T1000 (cell line): Measurements from ENCODE around the gene PDE6D.

ENCODE experiments used
- DNase-seq: peaks from one replicate; lab custom pipeline; 2025; ENCODE audit warnings: mixed read lengths; lab: John Stamatoyannopoulos, UW

Gene PDE6D

DNA sequence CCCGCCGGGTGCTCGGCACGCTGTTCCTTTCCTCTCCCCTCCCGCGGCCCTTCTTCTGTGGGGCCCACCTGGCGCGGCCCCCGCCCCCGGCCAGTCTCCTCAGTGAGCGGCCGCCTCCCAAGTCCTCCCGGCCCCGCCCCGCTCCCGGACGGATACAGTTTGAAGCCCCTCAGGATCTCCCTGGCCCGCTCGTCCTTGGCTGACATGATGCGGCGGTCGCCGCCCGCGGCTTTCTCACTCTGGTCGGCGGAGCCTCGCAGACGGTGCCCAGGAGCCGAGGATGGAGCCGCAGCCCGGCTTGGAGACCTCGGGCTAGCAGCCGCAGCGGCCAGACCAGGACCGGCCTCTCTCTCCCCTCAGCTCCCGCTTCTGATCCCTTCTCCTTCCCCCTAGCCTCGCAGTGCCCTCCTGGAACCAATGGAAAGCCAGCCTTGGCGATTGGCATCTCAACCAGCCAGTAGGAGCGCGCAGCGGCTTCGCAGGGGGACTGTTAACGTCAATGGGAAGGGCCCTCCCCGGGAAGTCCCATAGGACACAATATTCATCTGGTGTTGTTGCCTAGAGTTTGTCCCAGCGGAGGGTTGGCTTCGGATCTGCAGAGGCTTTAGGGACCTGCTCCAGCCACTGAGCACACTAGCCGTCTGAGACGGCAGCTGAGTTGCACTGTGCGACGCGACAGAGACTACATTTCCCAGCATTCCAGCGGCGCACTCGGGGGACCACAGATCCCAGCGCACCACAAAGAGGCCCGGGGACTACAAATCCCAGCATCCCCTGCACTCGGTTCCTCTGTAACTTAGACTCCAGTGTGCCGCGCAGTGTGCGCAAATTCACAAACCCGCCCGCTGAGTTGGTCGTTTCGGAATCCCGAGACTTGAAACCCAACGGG lies at the start of gene PDE6D:
PDE6D (minus strand) TSS at position 374 of the 889 bp plus-strand sequence; CDS start at position 206, 168 bp downstream.
- DNase-seq = peak; percentile 96

DNA sequence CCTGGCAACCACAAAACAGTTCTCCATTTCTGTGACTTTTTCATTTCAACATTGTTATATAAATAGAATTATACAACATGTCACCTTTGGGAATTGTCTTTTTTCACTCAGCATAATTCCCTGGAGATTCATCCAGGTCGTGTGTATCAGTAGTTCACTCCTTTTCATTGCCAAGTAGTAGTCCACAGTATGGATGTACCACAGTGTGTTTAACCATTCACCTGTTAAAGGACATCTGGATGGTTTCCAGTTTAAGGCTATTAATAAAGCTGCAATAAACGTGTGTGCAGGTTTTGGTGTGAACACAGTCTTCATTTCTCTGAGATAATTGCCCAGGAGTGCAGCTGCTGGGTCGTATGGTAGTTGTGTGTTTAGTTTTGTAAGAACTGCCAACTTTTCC lies 40.8 kb upstream of the PDE6D start:
- DNase-seq = no peak

DNA sequence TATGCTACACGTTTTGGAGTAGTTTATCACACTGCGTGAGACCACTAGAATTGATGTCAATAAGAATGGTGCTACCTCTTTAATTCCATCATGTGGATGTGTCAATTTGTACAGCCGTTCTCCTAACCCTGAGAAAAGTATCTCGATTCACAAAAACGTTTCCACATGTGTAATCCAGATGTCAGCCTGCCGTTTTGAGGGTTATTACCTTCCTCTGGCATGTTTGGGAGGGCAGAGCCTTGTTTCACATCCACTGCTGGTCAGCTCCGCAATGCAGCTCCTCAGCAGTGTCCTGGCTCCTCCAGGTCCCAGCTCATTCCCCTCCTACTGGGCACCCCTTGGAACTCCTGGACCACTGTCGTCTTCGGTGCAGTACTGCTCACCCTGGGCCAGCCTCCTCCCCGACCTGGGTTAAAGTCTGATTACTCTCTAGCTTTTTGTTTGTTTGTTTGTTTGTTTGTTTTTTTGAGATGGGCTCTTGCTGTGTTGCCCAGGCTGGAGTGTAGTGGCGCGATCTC lies 39.8 kb upstream of the PDE6D start:
- DNase-seq = no peak

DNA sequence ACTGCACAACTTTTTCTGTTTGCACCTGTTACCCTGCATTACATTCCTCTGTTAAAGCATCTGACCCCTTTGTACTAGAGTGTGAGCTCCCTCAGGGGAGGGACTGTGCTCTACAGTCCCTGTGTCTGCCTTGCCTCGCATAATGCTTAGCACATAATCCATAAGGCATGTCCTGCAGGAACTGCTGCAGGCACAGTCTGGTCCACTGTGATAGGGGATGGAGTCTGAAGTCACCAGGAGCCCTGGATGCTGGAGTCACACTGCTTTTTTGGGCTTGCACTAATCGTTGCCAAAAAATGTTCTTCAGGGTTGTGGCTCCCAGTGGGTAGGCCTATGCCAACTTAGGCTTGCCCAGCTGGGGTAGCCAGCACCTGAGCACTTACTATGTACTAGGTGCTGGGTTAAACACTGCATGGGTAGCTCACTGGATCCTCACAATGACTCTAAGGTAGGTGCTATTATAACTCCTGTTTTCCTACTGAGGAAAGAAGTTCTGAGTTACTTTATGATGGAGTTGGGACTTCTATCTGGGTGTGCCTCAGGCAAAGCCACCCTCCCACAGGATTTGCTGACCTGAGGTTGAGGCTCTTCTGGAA lies 38.5 kb upstream of the PDE6D start:
- DNase-seq = no peak

DNA sequence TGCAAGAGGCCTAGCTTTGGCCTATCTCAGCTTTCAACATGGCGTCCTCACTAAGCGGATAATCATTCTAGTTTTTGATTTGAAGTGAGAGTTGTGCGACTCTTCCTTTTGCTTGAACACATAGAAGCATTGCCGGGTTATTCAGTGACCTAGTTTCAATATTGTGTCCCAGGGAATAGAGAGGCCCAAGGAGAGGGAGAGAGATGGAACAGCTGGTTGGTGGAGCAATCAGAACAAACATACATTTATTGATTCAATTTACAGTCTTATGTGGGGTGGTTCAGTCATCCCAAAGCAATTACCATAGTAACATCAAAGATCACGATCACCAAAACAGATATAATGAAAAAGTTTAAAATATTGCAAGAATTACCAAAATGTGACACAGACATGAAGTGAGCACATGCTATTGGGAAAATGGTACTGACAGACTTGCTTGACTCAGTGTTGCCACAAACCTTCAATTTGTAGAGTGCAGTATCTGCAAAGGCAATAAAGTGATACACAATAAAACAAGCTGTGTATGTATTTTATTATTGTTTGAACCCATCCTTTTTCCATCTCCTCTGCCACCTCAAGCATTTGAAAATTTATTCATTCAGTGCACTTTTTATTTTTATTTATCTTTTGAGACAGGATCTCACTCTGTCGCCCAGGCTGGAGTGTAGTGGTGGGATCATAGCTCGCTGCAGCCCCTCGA lies 35.4 kb upstream of the PDE6D start:
- DNase-seq = no peak

DNA sequence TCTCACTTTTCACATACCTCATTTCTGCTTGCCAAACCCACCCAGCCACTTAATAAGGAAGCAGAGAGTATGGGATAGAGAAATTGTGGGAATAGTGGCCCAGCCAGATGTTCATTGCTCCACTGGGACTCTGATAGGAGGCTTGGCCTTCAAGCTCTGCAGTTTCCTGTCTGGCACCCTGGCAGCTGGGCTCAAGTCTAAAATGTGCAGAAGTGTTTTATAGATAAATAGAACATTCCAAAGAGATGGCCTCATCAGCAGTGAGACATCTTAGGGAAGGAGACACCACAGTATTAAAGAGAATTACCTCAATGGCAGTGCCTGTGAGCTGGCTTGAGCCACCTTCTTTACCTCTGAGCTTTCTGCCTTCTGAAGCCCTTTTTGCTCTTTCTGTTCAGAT lies 29.8 kb upstream of the PDE6D start:
- DNase-seq = peak; percentile 4

DNA sequence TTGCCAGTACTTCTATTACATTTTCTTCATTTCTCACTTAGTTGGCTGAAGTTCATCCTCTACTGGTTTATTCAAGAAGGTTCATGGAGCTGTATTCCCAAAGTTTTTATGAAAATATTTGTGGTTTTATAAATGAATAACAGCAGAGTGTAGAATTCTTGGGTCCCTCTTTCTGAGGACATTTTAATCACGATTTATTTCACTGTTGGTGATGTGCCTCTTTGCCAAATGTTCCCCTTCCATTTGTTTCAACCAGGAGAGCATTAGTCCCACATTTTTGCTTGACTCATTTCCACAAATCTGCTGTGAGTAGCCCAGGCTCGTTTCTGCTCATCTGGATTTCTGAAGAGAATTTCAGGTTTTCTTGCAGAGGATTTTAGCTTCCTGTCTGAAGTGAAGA lies 25.9 kb upstream of the PDE6D start:
- no peak for DNase-seq

DNA sequence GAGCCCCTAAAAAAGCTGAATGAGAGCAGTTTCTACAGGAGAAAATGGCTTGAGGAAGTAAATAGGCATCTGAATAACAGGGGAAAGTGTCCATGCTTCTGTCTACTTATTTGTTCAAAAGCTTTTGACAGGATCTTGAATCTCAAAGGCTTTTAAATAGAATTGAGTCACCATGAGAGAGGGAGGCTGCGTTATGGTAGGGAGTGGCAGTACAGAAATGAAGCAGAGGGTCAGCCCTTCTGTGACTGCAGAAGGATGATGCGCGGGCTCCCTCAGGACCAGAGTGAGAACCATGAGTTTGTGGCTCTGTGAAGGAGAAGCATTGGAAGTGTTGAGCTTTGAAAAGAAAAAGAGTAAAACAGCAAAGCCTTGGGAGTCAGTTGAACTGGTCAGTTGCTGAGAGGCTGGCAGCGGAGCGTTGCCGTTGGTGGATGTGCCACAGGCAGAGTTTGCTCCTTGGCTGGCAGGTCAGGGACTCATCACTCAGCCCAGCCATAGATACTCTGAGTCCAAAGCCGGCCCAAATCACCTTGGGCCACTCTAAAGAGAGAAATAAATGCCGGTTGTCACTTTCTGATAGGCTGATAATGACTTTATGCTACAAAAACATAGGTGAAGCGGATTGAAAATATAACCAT lies 22.5 kb upstream of the PDE6D start:
- DNase-seq = no peak

DNA sequence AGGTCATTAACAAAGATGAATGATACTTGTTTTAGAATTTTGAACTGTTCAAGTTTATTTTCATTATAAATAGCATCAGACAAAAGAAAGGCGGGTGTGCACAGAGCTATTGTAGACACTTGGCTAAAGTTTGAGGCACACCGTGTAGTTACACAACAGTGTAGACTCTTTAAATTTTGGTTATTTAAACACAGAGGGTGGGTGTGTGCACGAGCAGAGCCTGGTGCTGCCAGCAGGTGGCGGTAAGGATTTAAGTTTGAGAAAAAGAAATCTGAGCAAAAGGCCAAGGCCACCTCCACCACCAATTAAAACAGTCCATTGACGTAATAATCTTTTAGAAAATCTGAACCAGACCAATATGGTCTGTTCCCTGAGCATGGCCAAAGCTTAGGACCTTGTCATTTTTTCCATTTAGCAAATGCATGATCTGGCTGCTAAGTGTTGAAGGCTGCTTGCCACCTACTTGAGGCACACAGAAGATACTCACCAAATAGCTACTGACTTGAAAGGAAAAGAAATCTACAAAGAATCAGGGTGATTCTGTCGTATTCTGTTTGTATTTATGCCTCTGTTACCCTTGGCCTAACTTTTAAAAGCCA lies 19.5 kb upstream of the PDE6D start:
- DNase-seq = no peak

DNA sequence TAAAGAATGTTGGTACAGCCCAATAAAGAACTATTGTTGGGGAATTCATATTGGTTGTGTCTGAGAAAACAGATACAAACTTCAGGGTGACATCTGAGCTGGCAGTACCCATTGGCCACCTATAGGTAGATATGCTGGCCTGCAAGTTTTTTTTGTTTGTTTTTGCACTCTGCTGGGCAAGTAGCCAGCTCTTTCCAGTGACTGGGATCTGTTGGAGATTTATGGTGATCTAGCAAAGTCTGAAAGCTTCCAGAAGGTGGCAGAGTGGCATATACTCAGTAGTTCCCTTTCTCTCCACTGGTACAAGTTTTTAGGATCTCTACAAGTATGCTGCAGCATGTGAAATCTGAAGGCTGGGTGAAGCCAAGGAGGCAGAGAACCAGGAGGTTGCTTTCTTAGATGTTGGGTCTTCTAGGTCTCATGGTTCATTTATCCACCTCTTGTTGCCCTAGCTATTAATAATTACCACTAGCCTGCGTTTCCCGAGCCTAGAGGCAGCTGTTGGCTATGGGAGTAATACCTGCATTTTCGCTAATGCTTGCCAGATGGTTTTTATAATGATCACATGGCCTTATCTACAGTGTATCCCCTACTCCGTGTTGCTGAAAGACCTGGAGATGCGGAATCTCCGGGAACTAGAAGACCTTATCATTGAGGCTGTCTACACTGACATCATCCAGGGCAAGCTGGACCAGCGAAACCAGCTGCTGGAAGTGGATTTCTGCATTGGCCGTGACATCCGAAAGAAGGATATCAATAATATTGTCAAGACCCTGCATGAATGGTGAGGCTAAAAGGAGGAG lies 14.6 kb upstream of the PDE6D start:
- DNase-seq = peak; percentile 4

DNA sequence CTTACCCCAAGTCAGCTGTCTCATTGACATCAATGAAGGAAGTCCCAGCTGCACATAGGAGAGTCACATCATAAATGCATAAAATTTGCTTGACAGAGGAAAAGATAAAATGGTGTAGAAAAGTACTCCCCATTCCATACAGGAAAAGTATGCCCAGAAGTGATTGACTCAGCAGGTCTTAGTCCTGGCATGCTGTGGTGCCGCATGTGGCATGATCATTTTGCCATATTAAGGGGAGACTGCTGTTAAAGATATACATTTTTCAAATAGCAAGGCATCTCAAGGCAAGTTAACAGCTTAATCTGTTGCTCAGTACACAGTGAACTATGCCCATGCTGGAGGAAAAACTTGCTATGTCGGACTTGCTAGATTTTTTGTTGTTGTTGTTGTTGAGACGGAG lies 13.3 kb upstream of the PDE6D start:
- no peak for DNase-seq

DNA sequence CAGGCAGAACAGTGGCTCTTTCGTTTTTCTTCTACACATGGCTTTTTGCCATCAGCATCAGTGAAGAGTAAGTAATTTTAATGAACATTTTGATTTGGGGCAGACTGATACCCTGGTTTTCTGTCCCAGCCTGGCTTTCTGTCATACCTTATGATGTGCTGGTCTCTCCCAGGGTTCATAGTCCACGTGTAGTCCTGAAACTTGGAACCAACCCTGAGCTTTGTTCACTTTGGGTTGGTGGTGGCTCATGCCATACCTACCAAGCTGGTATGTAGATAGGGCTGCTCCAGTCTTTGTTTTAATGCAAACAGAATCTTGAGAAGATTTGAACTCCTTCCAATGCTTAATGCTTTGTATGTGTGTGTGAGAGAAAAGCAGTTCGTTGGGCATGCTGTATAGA lies 10.0 kb upstream of the PDE6D start:
- no peak for DNase-seq

DNA sequence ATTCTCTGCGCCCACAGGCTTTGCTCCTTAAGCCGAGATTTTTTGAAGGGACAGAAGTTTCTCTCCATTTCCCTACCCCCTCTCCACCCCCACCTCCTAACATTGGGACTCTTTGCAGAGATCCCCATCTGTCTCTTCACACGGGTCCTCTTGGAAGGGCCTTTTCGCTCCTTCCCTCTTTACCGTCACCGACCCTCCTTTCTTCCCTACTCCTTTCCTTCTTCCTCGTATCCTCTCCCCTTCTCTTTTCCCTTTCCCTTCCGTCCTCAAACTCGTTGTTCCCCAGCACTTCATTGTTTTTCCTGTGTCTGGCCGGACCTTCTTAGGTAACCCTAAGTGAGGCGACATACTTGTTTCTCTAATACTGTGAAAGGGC lies 5.8 kb upstream of the PDE6D start:
- DNase-seq = no peak

DNA sequence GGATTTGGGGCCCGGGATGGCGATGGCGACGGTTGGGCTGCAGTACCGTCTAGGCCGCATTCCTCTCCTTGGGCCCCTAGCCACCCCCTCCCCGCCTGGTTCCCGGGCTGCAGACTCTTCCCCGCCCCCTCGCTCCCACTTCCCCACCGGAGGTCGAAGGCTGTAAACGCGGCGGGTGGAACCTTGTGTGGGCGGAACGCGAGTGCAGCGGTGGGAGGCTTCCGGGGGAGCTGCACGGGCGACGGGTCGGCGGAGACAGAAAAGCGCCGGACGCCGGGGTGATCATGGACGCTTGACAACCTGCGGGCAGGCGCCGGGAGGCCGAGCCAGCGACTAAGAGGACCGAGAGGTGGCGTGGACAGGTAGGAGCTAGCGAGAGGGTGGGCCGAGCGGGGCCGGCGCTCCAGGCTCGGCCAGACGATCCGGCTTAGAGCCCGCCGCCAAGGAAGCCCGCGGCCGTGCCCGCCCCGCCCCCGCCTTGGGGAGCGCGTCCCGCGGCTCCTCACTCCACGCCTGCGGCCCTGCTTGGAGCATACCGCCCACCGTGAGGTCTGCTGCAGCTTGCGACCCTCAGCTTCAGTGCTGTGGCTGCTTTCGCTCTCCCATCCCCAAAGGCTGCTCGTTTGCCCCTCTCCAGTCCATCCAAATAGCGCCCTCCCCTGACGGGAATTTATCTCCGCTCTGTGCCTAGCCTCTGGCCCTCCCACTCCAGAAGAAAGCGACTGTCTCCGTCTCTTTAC lies 5.3 kb upstream of the PDE6D start, which contains the start of gene COPS7B:
COPS7B (plus strand) TSS at position 269 of the 740 bp plus-strand sequence. CDS start 2,126 bp downstream, outside the sequence.
- DNase-seq = peak; percentile 49

DNA sequence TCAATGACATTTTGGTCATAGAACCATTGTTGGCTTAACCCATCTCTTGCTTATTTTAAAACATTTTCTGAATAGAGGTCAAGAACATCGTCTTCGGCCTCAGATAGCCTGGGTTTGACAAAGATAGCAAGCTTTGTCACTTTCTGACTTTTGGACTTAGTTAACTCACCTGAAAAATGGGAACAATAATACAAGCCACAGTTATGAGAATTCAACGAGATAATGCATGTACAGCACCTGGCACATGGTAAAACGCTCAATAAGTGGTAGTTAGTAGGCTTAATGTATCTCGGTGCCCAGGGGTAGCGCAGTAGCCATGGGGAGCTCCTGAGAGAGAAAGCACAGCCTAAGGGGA lies 4.7 kb upstream of the PDE6D start:
- DNase-seq = no peak

DNA sequence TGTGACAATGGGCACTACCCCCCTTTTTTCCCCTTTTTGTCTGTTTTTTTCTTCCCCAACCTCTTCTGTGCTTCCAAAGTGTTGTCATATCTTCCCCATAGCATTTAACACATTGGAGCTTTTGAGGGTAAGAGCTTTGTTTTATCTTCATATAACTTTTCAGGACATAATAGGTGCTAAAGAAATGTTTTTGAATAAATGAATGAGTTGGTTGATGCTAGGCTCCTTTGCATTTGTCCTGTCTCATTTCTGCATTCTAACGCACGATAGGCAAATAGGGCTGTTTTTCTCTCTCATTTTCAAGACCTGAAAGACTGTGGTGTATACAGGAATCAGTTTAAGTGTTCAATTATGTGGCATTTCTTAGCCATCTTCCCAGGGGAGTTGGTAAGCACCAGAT lies 4.3 kb upstream of the PDE6D start:
- no peak for DNase-seq

DNA sequence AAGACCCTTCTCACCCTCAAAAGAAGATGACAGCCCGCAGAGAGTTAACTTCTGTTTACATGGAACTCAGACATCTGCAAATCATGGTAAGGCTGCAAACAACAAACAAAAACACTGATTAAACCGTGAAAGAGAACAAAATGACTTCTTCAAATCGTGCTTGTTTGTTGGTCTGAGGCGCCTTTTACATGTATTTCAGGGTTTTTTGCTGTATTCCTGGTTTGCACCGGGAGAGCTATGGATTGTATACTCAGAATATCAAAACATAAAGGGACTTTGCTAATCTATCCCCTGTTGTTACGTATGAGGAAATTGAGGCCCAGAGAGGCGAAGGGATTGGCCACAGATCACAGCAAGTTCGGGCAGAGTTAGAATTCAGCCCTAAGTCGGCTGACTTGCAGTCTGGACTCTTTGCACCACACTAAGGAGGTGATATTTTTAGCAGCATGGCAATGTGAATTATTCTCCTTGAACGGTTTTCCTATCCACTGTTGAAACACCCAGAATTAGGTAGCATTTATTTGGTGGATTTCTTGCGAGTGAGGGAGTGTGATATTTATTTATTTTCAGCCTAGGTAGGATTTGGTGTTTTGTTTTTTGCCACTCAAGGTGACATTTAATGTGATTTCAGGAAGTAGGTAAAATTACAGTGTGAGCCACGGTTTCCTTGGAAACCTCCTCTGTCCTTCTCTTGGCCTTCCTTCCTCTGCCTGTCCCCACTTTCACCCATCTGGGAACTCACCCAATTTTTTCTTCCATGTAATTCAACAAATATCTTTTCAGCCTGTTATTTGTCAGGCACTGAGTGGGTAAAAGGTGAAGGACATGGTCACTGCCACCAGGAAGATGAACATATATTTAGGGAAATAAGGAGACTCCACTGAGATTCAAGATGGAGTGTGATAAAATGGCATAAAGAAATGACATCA lies 980 bp upstream of the PDE6D start:
- no peak for DNase-seq

DNA sequence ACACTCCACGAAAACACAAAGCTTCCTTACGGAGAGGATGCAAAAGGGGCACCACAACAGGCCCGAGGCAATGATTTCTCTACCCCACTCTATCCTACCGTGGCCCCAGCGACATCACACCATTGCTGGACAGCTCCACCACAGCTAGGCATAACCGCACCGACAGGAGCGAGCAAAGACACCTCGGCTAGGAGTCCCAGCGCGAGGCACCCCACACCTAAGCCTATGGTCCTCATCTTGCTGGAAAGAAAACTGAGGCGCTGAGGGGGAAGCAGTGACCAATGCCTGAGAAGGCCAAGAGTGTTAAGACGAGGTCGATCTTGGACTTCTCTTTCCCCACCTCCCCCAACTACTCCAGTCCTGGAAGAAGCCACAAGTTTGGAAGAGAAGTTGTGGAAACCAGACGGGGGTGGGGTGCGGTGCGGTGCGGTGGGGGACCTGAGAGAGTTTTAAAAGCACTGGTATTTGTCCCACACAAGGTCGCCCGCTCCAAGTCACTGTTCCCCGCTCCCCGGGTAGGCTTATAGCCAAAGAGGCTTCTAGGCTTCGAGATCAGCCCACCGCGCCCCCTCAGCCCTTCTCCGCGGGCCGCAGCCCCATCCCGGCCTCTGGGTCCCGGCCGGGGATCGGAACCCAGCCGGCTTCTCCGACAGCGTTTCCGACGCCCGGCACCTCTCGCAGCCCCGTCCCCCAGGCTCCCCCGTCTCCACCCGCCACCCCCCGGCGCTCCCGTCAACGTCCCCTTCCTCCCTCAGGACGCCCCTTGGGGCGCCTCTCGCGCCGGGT lies 766 bp downstream of the PDE6D start:
- DNase-seq = no peak
